HepG2 (cell line): ENCODE results near the gene HOXA9. TPM values are rescaled to one million over a fixed set of nuclear protein-coding genes. Genes with fewer than 3 reads are reported as not detected.

Experiments
- BCL6 ChIP-seq: IDR thresholded peaks from 2 replicates; pipeline ENCODE4 v1.6.1; 2016; ENCODE audit warnings: missing genetic modification reagents, missing compliant biosample characterization
- CREB1 ChIP-seq, 2 experiments: fragments of 450-650 bp in 1 of 2; IDR thresholded peaks; 2 replicates each; pipeline ENCODE4 v1.6.1; 2016 to 2017; ENCODE audit warnings: control low read depth in 1 of 2, mild to moderate bottlenecking in 1 of 2, missing compliant biosample characterization in 1 of 2, missing genetic modification characterization in 1 of 2
- CSRNP1 ChIP-seq: sonication (generic); formaldehyde crosslinking; IDR thresholded peaks from 2 replicates; pipeline ENCODE4 v1.8.1; 2023; ENCODE audit warnings: mild to moderate bottlenecking, missing genetic modification reagents
- GZF1 ChIP-seq: sonication (generic); formaldehyde crosslinking; IDR thresholded peaks from 2 replicates; pipeline ENCODE4 v1.5.1; 2020; ENCODE audit warnings: mild to moderate bottlenecking, missing genetic modification reagents
- HMGA1 ChIP-seq: sonication (generic); formaldehyde crosslinking; conservative IDR thresholded peaks from 2 replicates; pipeline ENCODE4 v1.4.0; 2020; ENCODE audit warnings: missing genetic modification reagents
- IKZF5 ChIP-seq: IDR thresholded peaks from 2 replicates; pipeline ENCODE4 v1.6.1; 2018; ENCODE audit warnings: missing genetic modification reagents, mild to moderate bottlenecking, missing compliant biosample characterization
- KAT2B ChIP-seq: fragments of 150-350 bp; IDR thresholded peaks from 2 replicates; pipeline ENCODE4 v1.6.1; 2014; ENCODE audit warnings: low read depth, low read length, borderline replicate concordance
- KDM5A ChIP-seq: fragments of 200-600 bp; sonication (generic); IDR thresholded peaks from 2 replicates; pipeline ENCODE4 v1.7.0; 2018; ENCODE audit warnings: antibody characterized with exemption, mild to moderate bottlenecking, low read length, borderline replicate concordance
- MAFG ChIP-seq: sonication (generic); formaldehyde crosslinking; IDR thresholded peaks from 2 replicates; pipeline ENCODE4 v1.5.1; 2020; ENCODE audit warnings: mild to moderate bottlenecking, missing genetic modification reagents
- NR2F1 ChIP-seq, 2 experiments: fragments of 450-650 bp in 1 of 2; formaldehyde crosslinking in 1 of 2; IDR thresholded peaks; 2 replicates each; pipeline versions ENCODE4 v1.5.0 to v1.6.1; 2016 to 2020; ENCODE audit warnings: mild to moderate bottlenecking in 1 of 2, missing compliant biosample characterization in 1 of 2, missing genetic modification reagents in 1 of 2, moderate library complexity in 1 of 2
- SOX13 ChIP-seq, 3 experiments: fragments of 450-650 bp in 1 of 3; sonication (generic) in 1 of 3; formaldehyde crosslinking in 1 of 3; IDR thresholded peaks in 2 of 3; conservative IDR thresholded peaks in 1 of 3; 2 replicates each; pipeline versions ENCODE4 v1.5.0 to v1.6.1; 2016 to 2020; ENCODE audit warnings: antibody characterized with exemption in 1 of 3, mild to moderate bottlenecking in 1 of 3, missing compliant biosample characterization in 1 of 3, missing genetic modification reagents in 1 of 3, moderate library complexity in 1 of 3
- UBTF ChIP-seq: sonication (generic); formaldehyde crosslinking; IDR thresholded peaks from 2 replicates; pipeline ENCODE4 v1.4.0; 2020; ENCODE audit warnings: mild to moderate bottlenecking, missing genetic modification reagents
- ZMAT5 ChIP-seq: sonication (generic); formaldehyde crosslinking; IDR thresholded peaks from 2 replicates; pipeline ENCODE4 v1.5.0; 2020; ENCODE audit warnings: mild to moderate bottlenecking, low read depth, missing genetic modification reagents, borderline replicate concordance
- ZNF160 ChIP-seq: sonication (generic); formaldehyde crosslinking; IDR thresholded peaks from 2 replicates; pipeline ENCODE4 v1.8.0; 2022; ENCODE audit warnings: mild to moderate bottlenecking, inconsistent platforms, missing genetic modification reagents
- ZNF3 ChIP-seq: IDR thresholded peaks from 2 replicates; pipeline ENCODE4 v1.7.0; 2017; ENCODE audit warnings: inconsistent platforms
- ZNF441 ChIP-seq: sonication (generic); formaldehyde crosslinking; IDR thresholded peaks from 2 replicates; pipeline ENCODE4 v1.7.0; 2021; ENCODE audit warnings: missing genetic modification reagents, borderline replicate concordance
- ZNF879 ChIP-seq: sonication (generic); formaldehyde crosslinking; IDR thresholded peaks from 2 replicates; pipeline ENCODE4 v1.8.1; 2023; ENCODE audit warnings: missing genetic modification reagents
- polyA plus RNA-seq, 8 experiments: library from polyadenylated mRNA; depleted of rRNA in 3 of 8; stranded (reverse) in 7 of 8; unstranded in 1 of 8; fragments of >200 nt; fragmentation: Illumina TruSeq in 4 of 8; extraction: Trizol in 4 of 8; gene quantifications; 2 replicates each; pipeline versions ENCODE4 v1.2.1 to v1.2.3, GENCODE V29; 2011 to 2016; ENCODE audit warnings: low read depth in 4 of 8, missing spikeins in 1 of 8, mixed read lengths in 1 of 8; ENCODE audit not compliant: insufficient read depth in 1 of 8
- total RNA-seq, 5 experiments: library from RNA; depleted of rRNA; stranded (reverse); fragments of >200 nt; fragmentation: Illumina TruSeq; extraction: Trizol; gene quantifications; 2 replicates each; pipeline ENCODE4 v1.2.3, GENCODE V29; 2016; ENCODE audit warnings: low read depth in 1 of 5

HOXA9 gene
- total and polyA plus RNA-seq, 2 of the 13 experiments (the other 11 are each of a cell fraction or from before 2014, with no cell fraction given): not detected

GRCh38 chr7:27122077-27122910 lies 43.0 kb downstream of the HOXA9 start (continued):
- TF ChIP-seq ZNF3 (CRISPR knock-in tag) (no peak), KAT2B (no peak), KDM5A (no peak), UBTF (no peak; the same call in 1 of the 2 replicates), IKZF5 (CRISPR knock-in tag) (peak; percentile 64; the same call in 1 of the 2 replicates), SOX13 (IDR thresholded peaks at IDR 0.05) (no peak), SOX13 (CRISPR knock-in tag; conservative IDR thresholded peaks at IDR 0.05 in 1 of 2, IDR thresholded peaks at IDR 0.05 in 1 of 2) (peak in 1 of 2 experiments; percentile 76; a peak in 2 of 4 replicates), ZNF441 (CRISPR knock-in tag) (no peak; the same call in 1 of the 2 replicates), CSRNP1 (CRISPR knock-in tag) (0 out of 2 replicates have a peak, but pooled peaks have one; percentile 27), MAFG (CRISPR knock-in tag) (no peak), ZNF160 (CRISPR knock-in tag) (0 out of 2 replicates have a peak, but pooled peaks have one; percentile 51), BCL6 (peak; percentile 98), CREB1 (IDR thresholded peaks at IDR 0.05) (peak; percentile 39; the same call in 1 of the 2 replicates), CREB1 (CRISPR knock-in tag; IDR thresholded peaks at IDR 0.05) (peak; percentile 71), ZNF879 (CRISPR knock-in tag) (no peak), GZF1 (CRISPR knock-in tag) (no peak; the same call in none of the 2 replicates), ZMAT5 (CRISPR knock-in tag) (no peak), HMGA1 (CRISPR knock-in tag) (no peak), NR2F1 (CRISPR knock-in tag; IDR thresholded peaks at IDR 0.05) (0 out of 4 replicates have a peak, but pooled peaks of 1 of the 2 experiments have one; percentile 13)
